Ovary (tissue), 3 donors: Measurements from ENCODE around the gene TBCD.

ENCODE experiments used
- CTCF ChIP-seq, 3 donors: fragments of 450-650 bp in 2 of 3; fragments of 200-600 bp in 1 of 3; IDR thresholded peaks; one replicate each; pipeline versions ENCODE4 v1.5.1 to v1.8.0; 2016 to 2022; ENCODE audit warnings: antibody characterized with exemption in 3 of 3, mild to moderate bottlenecking in 1 of 3
- EP300 ChIP-seq: sonication (generic); formaldehyde crosslinking; IDR thresholded peaks from one replicate; pipeline ENCODE4 v1.6.1; 2017; ENCODE audit warnings: antibody characterized with exemption
- POLR2A ChIP-seq: fragments of 450-650 bp; IDR thresholded peaks from one replicate; pipeline ENCODE4 v1.6.1; 2017; ENCODE audit warnings: antibody characterized with exemption, mild to moderate bottlenecking, moderate library complexity
- donor health status: DM: no; HTN: no; CAD: no.

- TF ChIP-seq CTCF (IDR thresholded peaks at IDR 0.05) = no peak
- TF ChIP-seq POLR2A = no peak
- TF ChIP-seq EP300 = no peak
Measured at GRCh38 chr17:82914375-82914774, 162.5 kb downstream of the TBCD start.
